ENCODE data around the gene SYT13. TPM values are rescaled to one million over a fixed set of nuclear protein-coding genes. Genes with fewer than 3 reads are reported as not detected.
A peak's percentile ranks its signal among the peaks of the same experiment; 100 is the strongest.

The SYT13 gene
- total and polyA plus RNA-seq, 8 donors: 0.21 to 5.5 (median 4.4) TPM

- H3K27me3 ChIP-seq: peaks cover 0 to 26% of the 10 kb centered on the region in 2 donors
- no peak for TF ChIP-seq CTCF (IDR thresholded peaks at IDR 0.05)
- no peaks in the 10 kb centered on the region for H3K36me3 ChIP-seq
- no peak for ATAC-seq
- no peaks in the 10 kb centered on the region for H3K4me1 ChIP-seq
- intact Hi-C loops (cut with DNase I): no loop called here
- no peak overlapping the region for H3K27ac ChIP-seq
- no peak for DNase-seq
- no peaks in the 10 kb centered on the region for H3K9me3 ChIP-seq
- H3K4me3 ChIP-seq: no peak overlapping the region
These were observed 19.5 kb downstream of the SYT13 start for GRCh38 chr11:45266676-45267020.

GRCh38 chr11:45265969-45266675 is 20.0 kb downstream of the SYT13 start:
- DNase-seq (peak in 1 of 4 donors; percentile 24), ATAC-seq (no peak)
- peaks cover 0 to 26% of the 10 kb centered on the region in 2 donors for H3K27me3 ChIP-seq
- intact Hi-C loops (cut with DNase I): no loop called here
- no peak overlapping the region for H3K27ac ChIP-seq
- no peaks in the 10 kb centered on the region for H3K9me3 ChIP-seq
- H3K4me1 ChIP-seq: no peaks in the 10 kb centered on the region
- TF ChIP-seq CTCF (IDR thresholded peaks at IDR 0.05): no peak
- H3K4me3 ChIP-seq: no peak overlapping the region
- H3K36me3 ChIP-seq: no peaks in the 10 kb centered on the region

- intact Hi-C loops (cut with DNase I): no loop called here
- ATAC-seq: peak; percentile 40
- Histone ChIP-seq H3K4me3 (no peak overlapping the region), H3K9me3 (no peaks in the 10 kb centered on the region), H3K36me3 (no peaks in the 10 kb centered on the region), H3K27me3 (peaks cover 0 to 26% of the 10 kb centered on the region in 2 donors), H3K4me1 (no peaks in the 10 kb centered on the region), H3K27ac (no peak overlapping the region)
- no peak for DNase-seq
- no peak for TF ChIP-seq CTCF (IDR thresholded peaks at IDR 0.05)
These were observed 21.2 kb downstream of the SYT13 start for GRCh38 chr11:45264839-45265515.

- Histone ChIP-seq H3K36me3 (no peaks in the 10 kb centered on the region), H3K27me3 (peaks cover 0 to 22% of the 10 kb centered on the region in 2 donors), H3K4me3 (no peak overlapping the region), H3K9me3 (no peaks in the 10 kb centered on the region), H3K27ac (no peak overlapping the region), H3K4me1 (no peaks in the 10 kb centered on the region)
- ATAC-seq: no peak
- no peak for DNase-seq
- intact Hi-C loops (cut with DNase I): no loop called here
- no peak for TF ChIP-seq CTCF (IDR thresholded peaks at IDR 0.05)
These were observed 22.4 kb downstream of the SYT13 start for GRCh38 chr11:45263773-45264172.

GRCh38 chr11:45262900-45263299 is 23.2 kb downstream of the SYT13 start:
- Histone ChIP-seq H3K4me1 (no peaks in the 10 kb centered on the region), H3K27me3 (peaks cover 0 to 20% of the 10 kb centered on the region in 2 donors), H3K9me3 (no peaks in the 10 kb centered on the region), H3K36me3 (no peaks in the 10 kb centered on the region), H3K27ac (no peak overlapping the region), H3K4me3 (no peak overlapping the region)
- no peak for DNase-seq
- ATAC-seq: no peak
- no peak for TF ChIP-seq CTCF (IDR thresholded peaks at IDR 0.05)
- intact Hi-C loops (cut with DNase I): no loop called here

All from left lung (tissue), 10 donors.